Activated CD8-positive, alpha-beta memory T cell treated with anti-CD3 and anti-CD28 coated beads, Interleukin-2, amount 10 ng/mL, durations not matched to agents 7 days and 5 days (primary cell): ENCODE data around the gene DNAAF1. TPM values are rescaled to one million over a fixed set of nuclear protein-coding genes. Genes with fewer than 3 reads are reported as not detected.

Experiments
- ATAC-seq: fragments of 150-1000 bp; cut with Tn5 transposase; one replicate; pipeline ENCODE4 v1.10.0; 2021; ENCODE audit warnings: moderate library complexity
- CTCF ChIA-PET: fragments of 350-600 bp; sonication (Branson Sonifier 250); formaldehyde crosslinking; loops from one replicate; lab custom pipeline; 2021; ENCODE audit warnings: antibody characterized with exemption; lab: Charles Lee
- DNase-seq: peaks from one replicate; pipeline ENCODE4 v3.0.0-alpha.2; 2020
- H3K27ac Mint-ChIP-seq: one replicate; pipeline ENCODE4 v1.8.0; 2021; ENCODE audit warnings: mild to moderate bottlenecking, mixed read lengths
- H3K27me3 Mint-ChIP-seq: one replicate; pipeline ENCODE4 v1.8.0; 2021; ENCODE audit warnings: mixed read lengths
- H3K36me3 Mint-ChIP-seq: one replicate; pipeline ENCODE4 v1.8.0; 2021; ENCODE audit warnings: mild to moderate bottlenecking, mixed read lengths
- H3K4me1 Mint-ChIP-seq: one replicate; pipeline ENCODE4 v1.8.0; 2021; ENCODE audit warnings: mixed read lengths
- H3K4me3 Mint-ChIP-seq: one replicate; pipeline ENCODE4 v1.8.0; 2021; ENCODE audit warnings: mild to moderate bottlenecking, moderate library complexity, mixed read lengths
- H3K9me3 Mint-ChIP-seq: one replicate; pipeline ENCODE4 v1.8.0; 2022; ENCODE audit warnings: low read depth, mixed read lengths
- total RNA-seq, 2 experiments: library from RNA; stranded (reverse); gene quantifications; one replicate each; pipeline ENCODE4 v1.2.3, GENCODE V29; 2021

DNAAF1 gene
- total RNA-seq, 2 experiments from 2014 or later, result not detected

DNA sequence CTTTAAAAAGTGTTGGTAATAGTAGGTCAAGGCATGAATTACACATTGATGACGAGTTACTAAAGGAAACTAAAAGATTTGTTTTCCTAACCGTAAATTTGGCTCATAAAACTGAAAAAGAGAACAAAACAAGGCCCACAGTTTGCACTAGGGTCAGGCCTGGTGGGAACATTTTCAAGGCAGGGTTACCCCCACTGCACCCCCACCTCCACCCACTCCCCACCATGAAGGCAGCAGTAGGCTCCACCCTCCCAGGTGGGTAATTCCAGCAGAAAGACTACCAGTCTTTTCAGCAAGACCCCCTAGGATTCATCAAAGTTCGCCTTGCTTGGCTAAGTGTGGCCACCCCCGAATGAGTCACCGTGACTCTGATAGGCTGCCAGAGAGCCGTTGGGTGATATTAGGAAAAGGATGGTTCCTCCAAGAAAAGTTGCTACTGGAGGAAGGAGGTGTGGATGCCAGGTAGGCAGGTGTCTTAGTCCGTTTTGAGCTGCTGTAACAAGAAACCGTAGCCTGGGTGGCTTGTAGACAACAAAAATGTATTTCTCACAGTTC, 8.6 kb downstream of the DNAAF1 start:
- Mint-ChIP-seq H3K4me3 (no peak overlapping the region), H3K36me3 (no peaks in the 10 kb centered on the region), H3K27me3 (peaks cover 56% of the 10 kb centered on the region), H3K27ac (no peak overlapping the region), H3K4me1 (no peaks in the 10 kb centered on the region), H3K9me3 (no peaks in the 10 kb centered on the region)
- ATAC-seq, result no peak
- no peak for DNase-seq
- CTCF ChIA-PET, result interaction anchor here (1.1 kb wide), 1 partner anchor 37 kb away, joined by 3 read pairs; the partner anchor contains the start of gene MBTPS1

DNA sequence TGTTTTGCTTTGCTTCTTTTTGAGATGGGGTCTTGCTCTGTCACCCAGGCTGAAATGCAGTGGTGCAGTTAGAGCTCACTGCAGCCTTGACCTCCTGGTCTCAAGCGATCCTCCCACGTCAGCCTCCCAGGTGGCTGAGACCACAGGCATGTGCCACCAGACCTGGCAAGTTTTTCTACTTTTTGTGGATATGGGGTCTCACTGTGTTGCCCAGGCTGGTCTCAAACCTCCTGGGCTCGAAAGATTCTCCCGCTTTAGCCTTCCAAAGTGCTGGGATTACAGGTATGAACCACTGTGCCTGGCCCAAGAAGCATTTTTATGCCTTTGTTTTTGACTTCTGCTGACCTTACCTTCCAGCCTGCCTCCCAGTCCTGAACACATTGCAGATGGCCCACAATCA, 10.1 kb downstream of the DNAAF1 start:
- Mint-ChIP-seq H3K9me3 (no peaks in the 10 kb centered on the region), H3K27me3 (peaks cover 65% of the 10 kb centered on the region)
- no peak for ATAC-seq

DNA sequence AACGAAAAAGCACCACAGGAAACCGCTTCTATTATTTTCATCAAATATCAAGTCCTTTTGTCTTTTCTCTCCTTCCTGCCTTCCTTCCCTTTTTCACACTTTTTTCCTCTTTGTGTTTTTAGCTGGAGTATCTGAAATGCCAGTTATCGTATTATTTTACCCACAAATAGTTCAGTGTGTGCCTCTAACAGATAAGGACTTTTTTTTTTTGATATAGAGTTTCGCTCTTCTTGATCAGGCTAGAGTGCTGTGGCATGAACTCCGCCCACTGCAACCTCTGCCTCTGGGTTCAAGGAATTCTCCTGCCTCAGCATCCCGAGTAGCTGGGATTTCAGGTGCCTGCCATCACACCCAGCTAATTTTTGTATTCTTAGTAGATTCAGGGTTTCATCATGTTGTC, 10.7 kb downstream of the DNAAF1 start:
- H3K4me3 Mint-ChIP-seq, result no peak overlapping the region
- no peaks in the 10 kb centered on the region for H3K4me1 Mint-ChIP-seq
- no peaks in the 10 kb centered on the region for H3K9me3 Mint-ChIP-seq
- no peak overlapping the region for H3K27ac Mint-ChIP-seq
- H3K36me3 Mint-ChIP-seq, result no peaks in the 10 kb centered on the region
- ATAC-seq, result no peak
- DNase-seq, result no peak
- CTCF ChIA-PET, result interaction anchor here (0.9 to 1.4 kb wide), 2 partner anchors 11 to 31 kb away, joined by 3 to 4 read pairs; partner anchors contain the start of gene TAF1C
- H3K27me3 Mint-ChIP-seq, result peaks cover 63% of the 10 kb centered on the region

More for the DNA sequence above, 10.1 kb downstream of the DNAAF1 start:
- Mint-ChIP-seq H3K27ac (no peak overlapping the region), H3K4me3 (no peak overlapping the region), H3K4me1 (no peaks in the 10 kb centered on the region), H3K36me3 (no peaks in the 10 kb centered on the region)
- CTCF ChIA-PET, result interaction anchor here (0.9 to 1.4 kb wide), 2 partner anchors 12 to 32 kb away, joined by 3 to 4 read pairs; partner anchors contain the start of gene TAF1C
- DNase-seq, result no peak

DNA sequence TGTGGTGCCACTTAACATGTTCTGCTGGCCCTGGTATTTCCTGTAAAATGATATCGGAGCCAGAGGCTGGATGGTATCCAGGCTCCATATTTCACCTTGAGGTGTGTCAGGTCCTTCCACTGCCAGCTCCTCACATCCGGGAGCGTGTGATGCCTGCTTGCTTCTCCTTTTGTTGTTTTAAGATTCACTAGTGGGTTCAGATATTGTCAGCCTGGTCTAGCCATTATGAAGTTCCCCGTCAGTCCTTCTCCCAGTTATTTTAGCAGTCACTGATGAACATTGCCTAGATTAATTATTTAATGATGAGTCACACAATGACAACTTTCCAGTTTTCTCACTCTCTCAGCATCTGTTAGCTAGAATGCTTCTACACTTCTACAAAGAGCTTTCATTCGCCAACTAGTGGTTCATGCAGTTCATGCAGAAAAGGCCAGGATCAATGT, 11.3 kb downstream of the DNAAF1 start:
- CTCF ChIA-PET, result interaction anchor here (0.7 to 1.4 kb wide), 4 partner anchors 11 to 77 kb away, joined by 3 to 4 read pairs (median 3); partner anchors contain the start of gene TAF1C

DNA sequence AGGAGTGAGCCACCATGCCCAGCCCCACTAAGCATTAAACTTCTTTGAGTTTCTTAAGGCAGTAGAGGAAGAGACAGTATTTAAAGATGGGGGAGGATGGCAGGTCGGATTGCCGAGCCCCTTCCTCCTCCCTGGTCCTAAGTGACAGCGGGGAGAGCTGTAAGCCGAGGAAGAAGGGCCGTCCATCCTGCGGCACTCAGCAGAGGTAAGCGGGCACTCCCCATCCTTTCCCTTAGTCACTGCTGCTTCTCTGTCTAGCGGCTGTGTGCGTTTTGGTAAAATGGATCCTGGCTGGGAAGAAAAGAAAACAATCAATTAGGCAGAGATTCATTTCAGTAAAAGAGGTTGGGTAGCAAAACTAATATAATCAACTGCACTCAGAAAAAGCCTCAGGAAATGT, 13.9 kb downstream of the DNAAF1 start:
- Mint-ChIP-seq H3K4me1 (no peaks in the 10 kb centered on the region), H3K27ac (no peak overlapping the region), H3K27me3 (peaks cover 70% of the 10 kb centered on the region), H3K36me3 (no peaks in the 10 kb centered on the region), H3K9me3 (no peaks in the 10 kb centered on the region), H3K4me3 (no peak overlapping the region)
- ATAC-seq, result no peak
- CTCF ChIA-PET, result no interaction called here
- DNase-seq, result no peak

More for the DNA sequence above, 11.3 kb downstream of the DNAAF1 start:
- no peak overlapping the region for H3K27ac Mint-ChIP-seq
- H3K27me3 Mint-ChIP-seq, result peaks cover 57% of the 10 kb centered on the region
- ATAC-seq, result no peak
- no peaks in the 10 kb centered on the region for H3K36me3 Mint-ChIP-seq
- no peaks in the 10 kb centered on the region for H3K4me1 Mint-ChIP-seq
- no peak overlapping the region for H3K4me3 Mint-ChIP-seq
- no peak for DNase-seq
- no peaks in the 10 kb centered on the region for H3K9me3 Mint-ChIP-seq

DNA sequence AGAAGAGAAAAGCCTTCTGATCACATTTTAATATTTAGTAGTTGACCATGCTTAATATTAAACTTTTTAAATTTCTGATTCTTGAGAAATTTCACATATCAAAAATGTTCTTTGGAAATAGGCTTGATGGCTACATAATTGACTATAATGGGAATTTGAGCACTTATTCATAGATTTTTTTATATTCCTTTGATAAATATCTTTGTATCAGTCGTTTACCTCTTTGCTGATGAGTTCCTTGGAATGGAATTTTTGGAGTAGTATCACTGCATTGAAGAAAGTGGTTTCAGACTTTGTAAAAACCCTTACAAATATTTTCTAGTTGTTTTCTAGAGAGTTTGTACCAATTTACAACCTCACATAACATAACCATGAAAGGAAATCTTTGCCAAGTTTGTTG, 14.7 kb downstream of the DNAAF1 start:
- no peaks in the 10 kb centered on the region for H3K4me1 Mint-ChIP-seq
- H3K27me3 Mint-ChIP-seq, result peaks cover 73% of the 10 kb centered on the region
- H3K27ac Mint-ChIP-seq, result no peak overlapping the region
- H3K36me3 Mint-ChIP-seq, result no peaks in the 10 kb centered on the region
- DNase-seq (no peak), ATAC-seq (no peak)
- no peaks in the 10 kb centered on the region for H3K9me3 Mint-ChIP-seq
- CTCF ChIA-PET, result no interaction called here
- no peak overlapping the region for H3K4me3 Mint-ChIP-seq

DNA sequence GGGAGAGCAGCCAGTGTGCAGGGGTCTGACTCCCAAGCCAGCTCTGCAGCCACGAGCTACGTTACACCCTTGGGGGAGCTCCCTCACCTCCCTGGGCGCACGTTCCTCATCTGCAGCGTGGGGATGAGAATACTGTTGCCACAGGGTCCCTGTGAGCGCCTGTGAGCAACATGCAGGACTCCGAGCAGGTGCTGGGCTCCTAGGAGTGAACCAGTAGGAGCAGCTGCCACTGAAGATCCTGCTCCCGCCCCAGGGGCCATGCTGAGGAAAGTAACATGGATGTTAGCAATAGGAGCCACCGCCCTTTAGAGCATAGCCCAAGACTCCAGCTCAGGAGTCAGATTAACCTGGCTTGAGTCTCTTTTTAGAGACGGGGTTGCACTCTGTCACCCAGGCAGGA, 15.9 kb downstream of the DNAAF1 start:
- no peaks in the 10 kb centered on the region for H3K36me3 Mint-ChIP-seq
- H3K4me3 Mint-ChIP-seq, result no peak overlapping the region
- peaks cover 70% of the 10 kb centered on the region for H3K27me3 Mint-ChIP-seq
- H3K4me1 Mint-ChIP-seq, result peaks cover 3% of the 10 kb centered on the region
- CTCF ChIA-PET, result interaction anchor here (1.1 to 1.3 kb wide), 3 partner anchors 14 to 76 kb away, joined by 3 to 4 read pairs (median 4); partner anchors contain the start of gene TAF1C
- no peaks in the 10 kb centered on the region for H3K9me3 Mint-ChIP-seq
- DNase-seq (no peak), ATAC-seq (no peak)
- no peak overlapping the region for H3K27ac Mint-ChIP-seq

DNA sequence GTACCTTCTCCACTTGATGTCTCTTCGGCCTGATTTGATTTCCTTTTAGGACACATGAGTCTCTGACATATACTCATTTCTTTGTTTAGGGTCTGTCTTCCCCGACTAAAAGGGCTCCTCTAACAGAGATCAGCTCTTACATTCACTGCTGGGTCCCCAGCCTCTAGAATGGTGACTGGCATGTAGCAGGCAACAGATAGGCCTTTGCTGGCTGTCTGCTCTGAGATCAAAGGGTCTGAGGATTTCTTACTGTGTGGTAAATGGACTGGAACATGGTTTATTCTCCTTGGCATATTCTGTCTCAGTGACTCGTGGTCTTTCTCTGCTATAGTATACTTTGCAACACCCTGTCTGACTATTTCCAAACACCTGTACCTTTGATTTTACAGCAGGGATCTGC, 16.7 kb downstream of the DNAAF1 start:
- Mint-ChIP-seq H3K36me3 (no peaks in the 10 kb centered on the region), H3K27me3 (peaks cover 68% of the 10 kb centered on the region), H3K4me1 (peaks cover 7% of the 10 kb centered on the region)

DNA sequence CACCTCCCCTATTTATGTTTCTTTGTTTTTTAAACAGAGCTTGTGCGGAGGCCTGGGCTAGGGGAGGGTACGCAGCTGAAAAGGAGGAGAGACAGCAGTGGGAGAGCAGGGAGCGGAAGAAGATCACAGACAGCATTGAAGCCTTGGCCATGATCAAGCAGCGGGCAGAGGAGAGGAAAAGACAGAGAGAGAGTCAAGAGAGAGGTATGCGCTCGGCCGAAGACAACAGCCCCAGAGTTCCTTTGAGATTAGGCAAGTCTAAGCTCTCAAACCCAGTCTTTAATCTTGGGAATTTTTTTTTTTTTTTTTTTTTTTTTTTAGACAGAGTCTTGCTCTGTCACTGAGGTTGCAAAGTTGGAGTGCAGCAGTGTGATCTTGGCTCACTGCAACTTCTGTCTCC, 20.6 kb downstream of the DNAAF1 start:
- Mint-ChIP-seq H3K36me3 (no peaks in the 10 kb centered on the region), H3K27ac (no peak overlapping the region), H3K27me3 (peaks cover 52% of the 10 kb centered on the region), H3K4me3 (no peak overlapping the region), H3K9me3 (no peaks in the 10 kb centered on the region), H3K4me1 (peaks cover 8% of the 10 kb centered on the region)
- no peak for ATAC-seq
- DNase-seq, result no peak
- CTCF ChIA-PET, result interaction anchor here (1.6 to 3.3 kb wide), 2 partner anchors 10 to 21 kb away, joined by 6 to 10 read pairs; partner anchors contain the start of gene TAF1C

More for the DNA sequence above, 16.7 kb downstream of the DNAAF1 start:
- Mint-ChIP-seq H3K9me3 (no peaks in the 10 kb centered on the region), H3K27ac (no peak overlapping the region), H3K4me3 (no peak overlapping the region)
- ATAC-seq, result no peak
- no peak for DNase-seq
- CTCF ChIA-PET, result interaction anchor here (1.3 kb wide), 1 partner anchor 25 kb away, joined by 4 read pairs; the partner anchor contains the start of gene TAF1C

DNA sequence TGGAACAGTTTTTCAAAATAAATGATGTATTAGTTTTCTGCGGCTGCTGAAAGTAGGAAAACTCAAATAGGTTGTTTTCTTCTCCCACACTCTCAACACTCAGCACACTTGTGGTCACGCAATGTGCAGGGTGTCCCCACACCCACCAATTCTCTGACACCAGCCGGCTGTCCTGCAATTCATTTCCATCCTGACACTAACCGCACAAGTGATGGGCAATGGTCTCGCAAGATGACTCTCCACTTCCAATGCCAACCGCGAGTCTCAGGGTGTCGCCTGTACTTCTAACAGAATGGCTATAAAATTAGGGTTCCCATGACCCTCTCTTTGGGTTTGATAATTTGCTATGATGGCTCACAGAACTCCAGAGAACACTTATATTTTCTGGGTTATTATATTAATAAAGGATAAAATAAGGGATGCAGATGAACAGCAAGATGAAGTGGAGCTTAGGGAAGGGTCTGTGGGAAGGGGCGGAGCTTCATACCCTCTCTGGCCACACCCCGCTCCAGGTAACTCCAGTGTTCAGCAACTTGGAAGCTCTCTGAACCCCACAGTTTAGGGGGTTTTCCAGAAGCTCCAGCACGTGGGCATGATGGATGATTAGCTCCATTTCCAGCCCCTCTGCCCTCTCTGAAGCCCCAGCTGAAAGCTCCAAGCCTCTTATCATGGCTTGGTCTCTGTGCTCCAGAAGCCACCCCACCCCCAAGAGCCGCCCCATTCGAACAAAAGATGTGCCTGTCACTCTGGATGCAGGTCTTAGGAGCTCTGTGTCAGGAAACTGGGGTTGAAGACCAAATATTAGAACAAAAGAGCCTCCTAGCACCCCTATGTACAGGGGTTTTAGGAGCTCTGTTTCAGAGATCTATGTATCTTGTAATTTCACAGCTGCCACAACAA, 21.9 kb downstream of the DNAAF1 start:
- no peaks in the 10 kb centered on the region for H3K36me3 Mint-ChIP-seq
- no peak overlapping the region for H3K4me3 Mint-ChIP-seq
- H3K27ac Mint-ChIP-seq, result no peak overlapping the region
- peak; percentile 45 for ATAC-seq
- CTCF ChIA-PET, result interaction anchor here (1.3 to 3.3 kb wide), 3 partner anchors 8 to 20 kb away, joined by 4 to 10 read pairs (median 6); partner anchors contain the start of gene TAF1C
- no peaks in the 10 kb centered on the region for H3K9me3 Mint-ChIP-seq
- peak; percentile 70 for DNase-seq
- peaks cover 46% of the 10 kb centered on the region for H3K27me3 Mint-ChIP-seq
- peaks cover 8% of the 10 kb centered on the region for H3K4me1 Mint-ChIP-seq

DNA sequence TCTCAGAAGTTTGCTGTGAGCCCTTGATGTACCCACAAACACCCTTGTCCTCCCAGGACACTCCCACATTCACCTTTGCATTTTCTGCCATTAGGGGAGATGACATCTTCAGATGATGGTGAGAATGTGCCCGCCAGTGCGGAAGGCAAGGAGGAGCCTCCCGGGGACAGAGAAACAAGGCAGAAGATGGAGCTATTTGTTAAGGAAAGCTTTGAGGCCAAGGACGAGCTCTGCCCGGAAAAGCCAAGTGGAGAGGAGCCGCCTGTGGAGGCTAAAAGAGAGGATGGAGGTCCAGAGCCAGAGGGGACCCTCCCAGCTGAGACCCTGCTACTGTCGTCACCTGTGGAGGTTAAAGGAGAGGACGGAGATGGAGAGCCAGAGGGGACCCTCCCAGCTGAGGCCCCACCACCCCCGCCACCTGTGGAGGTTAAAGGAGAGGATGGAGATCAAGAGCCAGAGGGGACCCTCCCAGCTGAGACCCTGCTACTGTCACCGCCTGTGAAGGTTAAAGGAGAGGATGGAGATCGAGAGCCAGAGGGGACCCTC, 24.7 kb downstream of the DNAAF1 start:
- no peak for DNase-seq
- Mint-ChIP-seq H3K9me3 (no peaks in the 10 kb centered on the region), H3K36me3 (no peaks in the 10 kb centered on the region), H3K27ac (no peak overlapping the region), H3K27me3 (peaks cover 24% of the 10 kb centered on the region), H3K4me3 (no peak overlapping the region), H3K4me1 (peaks cover 8% of the 10 kb centered on the region)
- CTCF ChIA-PET, result interaction anchor here (2.6 kb wide), 1 partner anchor 85 kb away, joined by 12 read pairs; no protein-coding TSS in a partner anchor
- ATAC-seq, result no peak

DNA sequence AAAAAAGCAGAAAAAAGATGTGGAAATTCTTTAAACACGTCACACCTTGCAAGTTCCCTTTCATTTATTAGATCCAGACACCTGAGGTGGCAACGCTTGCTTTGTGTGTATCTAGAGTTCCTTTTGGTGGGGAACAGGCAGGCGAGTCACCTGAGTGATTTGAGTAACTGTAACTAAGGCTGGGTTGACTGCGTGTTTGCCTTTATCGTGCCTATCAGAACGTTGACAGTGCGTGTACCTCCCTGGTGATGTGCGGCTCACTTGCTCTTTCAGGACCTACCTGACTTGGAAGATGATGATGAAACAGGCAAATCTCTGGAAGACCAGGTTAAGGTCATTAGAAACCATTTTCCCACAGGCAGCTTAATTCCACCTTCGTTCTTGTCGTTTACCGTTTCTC, 29.3 kb downstream of the DNAAF1 start:
- no peak overlapping the region for H3K27ac Mint-ChIP-seq
- ATAC-seq, result no peak
- no peak overlapping the region for H3K4me3 Mint-ChIP-seq

More for the DNA sequence above, 29.3 kb downstream of the DNAAF1 start:
- H3K4me1 Mint-ChIP-seq, result peaks cover 2% of the 10 kb centered on the region
- H3K9me3 Mint-ChIP-seq, result no peaks in the 10 kb centered on the region
- no peaks in the 10 kb centered on the region for H3K36me3 Mint-ChIP-seq
- peaks cover 7% of the 10 kb centered on the region for H3K27me3 Mint-ChIP-seq
- CTCF ChIA-PET, result interaction anchor here (0.6 to 4.4 kb wide), 10 partner anchors 8 to 227 kb away, joined by 3 to 17 read pairs (median 5); partner anchors contain the start of gene TAF1C
- DNase-seq, result no peak
